AML-193 (cell line): ENCODE measurements around the gene RASGRP1.

Experiments
- DNase-seq, 2 experiments: peaks; one replicate each; lab custom pipeline; 2025; lab: John Stamatoyannopoulos, UW

Gene RASGRP1

GRCh38 chr15:38535491-38536200, 29.0 kb downstream of the RASGRP1 start:
- DNase-seq, result no peak

GRCh38 chr15:38534691-38535090, 29.9 kb downstream of the RASGRP1 start:
- DNase-seq, result no peak

GRCh38 chr15:38533926-38534325, 30.7 kb downstream of the RASGRP1 start:
- DNase-seq, result no peak

GRCh38 chr15:38533416-38533915, 31.1 kb downstream of the RASGRP1 start:
- no peak for DNase-seq

GRCh38 chr15:38532728-38533127, 31.9 kb downstream of the RASGRP1 start:
- DNase-seq, result no peak

GRCh38 chr15:38531509-38531908, 33.1 kb downstream of the RASGRP1 start:
- no peak for DNase-seq

- DNase-seq, result no peak
Observed at GRCh38 chr15:38530113-38530512, 34.5 kb downstream of the RASGRP1 start.

- DNase-seq, result no peak
Observed at GRCh38 chr15:38528294-38528693, 36.3 kb downstream of the RASGRP1 start.

- DNase-seq, result no peak
Observed at GRCh38 chr15:38526158-38526557, 38.5 kb downstream of the RASGRP1 start.

GRCh38 chr15:38525489-38525888, 39.1 kb downstream of the RASGRP1 start:
- no peak for DNase-seq

GRCh38 chr15:38524156-38524555, 40.5 kb downstream of the RASGRP1 start:
- no peak for DNase-seq

GRCh38 chr15:38522922-38523321, 41.7 kb downstream of the RASGRP1 start:
- DNase-seq, result no peak

GRCh38 chr15:38521316-38521715, 43.3 kb downstream of the RASGRP1 start:
- DNase-seq, result no peak

GRCh38 chr15:38520035-38520434, 44.6 kb downstream of the RASGRP1 start:
- DNase-seq, result no peak

- DNase-seq, result no peak
Observed at GRCh38 chr15:38518084-38518483, 46.5 kb downstream of the RASGRP1 start.

- no peak for DNase-seq
Observed at GRCh38 chr15:38517312-38517975, 47.2 kb downstream of the RASGRP1 start.

GRCh38 chr15:38516626-38517025, 48.0 kb downstream of the RASGRP1 start:
- DNase-seq, result no peak

GRCh38 chr15:38514601-38515000, 50.0 kb downstream of the RASGRP1 start:
- DNase-seq, result no peak

- DNase-seq, result no peak
Observed at GRCh38 chr15:38512901-38513300, 51.7 kb downstream of the RASGRP1 start.

GRCh38 chr15:38509152-38509551, 55.5 kb downstream of the RASGRP1 start:
- DNase-seq, result no peak

- no peak for DNase-seq
Observed at GRCh38 chr15:38508647-38509046, 56.0 kb downstream of the RASGRP1 start.

- no peak for DNase-seq
Observed at GRCh38 chr15:38507570-38507969, 57.0 kb downstream of the RASGRP1 start.

- DNase-seq, result no peak
Observed at GRCh38 chr15:38506997-38507396, 57.6 kb downstream of the RASGRP1 start.
